ENCODE measurements around the gene MACROH2A2. TPM values are rescaled to one million over a fixed set of nuclear protein-coding genes. Genes with fewer than 3 reads are reported as not detected.

Gene MACROH2A2
- total and polyA plus RNA-seq, 2 experiments from 2014 or later = 11.6 to 16.2 TPM

DNA sequence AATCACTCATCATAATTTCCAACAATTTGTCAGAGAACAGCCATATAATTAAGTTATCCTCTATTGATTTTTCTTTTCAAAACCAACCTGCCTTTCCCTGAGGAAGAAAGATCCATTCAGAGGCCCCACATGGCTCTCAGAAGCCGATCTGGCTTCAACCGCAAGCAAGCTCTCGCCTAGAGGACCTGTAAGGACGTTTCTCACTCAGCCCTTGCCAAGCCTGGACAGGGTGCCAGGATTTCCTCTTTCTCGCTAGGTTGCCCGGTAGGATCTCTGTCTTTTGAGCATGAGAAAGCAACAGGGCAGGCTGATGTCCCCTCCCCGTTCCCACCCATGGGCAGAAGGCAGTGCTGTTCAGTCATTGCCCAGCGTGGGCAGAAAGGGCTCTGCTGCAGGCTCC is 67.0 kb downstream of the MACROH2A2 start:
- Histone ChIP-seq H3K36me3 (ENCODE audit: insufficient read depth) (no peaks in the 10 kb centered on the region), H3K4me3 (no peak overlapping the region), H2AFZ (no peak overlapping the region), H3F3A (replicated peaks; ENCODE audit: low read depth) (no peaks in the 10 kb centered on the region), H3K79me2 (replicated peaks; ENCODE audit: insufficient read depth) (no peaks in the 10 kb centered on the region), H3K27me3 (ENCODE audit: insufficient read depth) (no peaks in the 10 kb centered on the region), H3K4me1 (ENCODE audit: insufficient read depth) (no peaks in the 10 kb centered on the region), H4K20me1 (replicated peaks; ENCODE audit: insufficient read depth) (no peaks in the 10 kb centered on the region), H3K9me2 (ENCODE audit: insufficient read depth) (no peaks in the 10 kb centered on the region), H3K27ac (ENCODE audit: low read depth) (no peak overlapping the region), H3K4me2 (no peak overlapping the region)
- no peak overlapping the region for H3K27ac Mint-ChIP-seq
- H3K9me3 Mint-ChIP-seq = no peaks in the 10 kb centered on the region; the same call in 2 of the 3 replicates
- TF ChIP-seq ZNF331 (CRISPR knock-in tag; IDR thresholded peaks at IDR 0.05; ENCODE audit: low read depth) (no peak), ZNF114 (CRISPR knock-in tag; IDR thresholded peaks at IDR 0.05) (no peak), STAT1 (IDR thresholded peaks at IDR 0.05; ENCODE audit: unreplicated experiment) (no peak), ZNF462 (CRISPR knock-in tag; IDR thresholded peaks at IDR 0.05) (no peak), EZH2 (IDR thresholded peaks at IDR 0.05; ENCODE audit: low read depth, unreplicated experiment) (no peak), POLR2AphosphoS5 (IDR thresholded peaks at IDR 0.05; ENCODE audit: low read depth) (no peak), NANOG (IDR thresholded peaks at IDR 0.05; ENCODE audit: borderline replicate concordance) (no peak), CREB1 (CRISPR knock-in tag; IDR thresholded peaks at IDR 0.05; ENCODE audit: low read depth) (no peak), EZH2phosphoT487 (IDR thresholded peaks at IDR 0.05; ENCODE audit: unreplicated experiment) (no peak), JUNB (IDR thresholded peaks at IDR 0.05; ENCODE audit: unreplicated experiment) (no peak)
- TF ChIP-seq, protein P1, sequence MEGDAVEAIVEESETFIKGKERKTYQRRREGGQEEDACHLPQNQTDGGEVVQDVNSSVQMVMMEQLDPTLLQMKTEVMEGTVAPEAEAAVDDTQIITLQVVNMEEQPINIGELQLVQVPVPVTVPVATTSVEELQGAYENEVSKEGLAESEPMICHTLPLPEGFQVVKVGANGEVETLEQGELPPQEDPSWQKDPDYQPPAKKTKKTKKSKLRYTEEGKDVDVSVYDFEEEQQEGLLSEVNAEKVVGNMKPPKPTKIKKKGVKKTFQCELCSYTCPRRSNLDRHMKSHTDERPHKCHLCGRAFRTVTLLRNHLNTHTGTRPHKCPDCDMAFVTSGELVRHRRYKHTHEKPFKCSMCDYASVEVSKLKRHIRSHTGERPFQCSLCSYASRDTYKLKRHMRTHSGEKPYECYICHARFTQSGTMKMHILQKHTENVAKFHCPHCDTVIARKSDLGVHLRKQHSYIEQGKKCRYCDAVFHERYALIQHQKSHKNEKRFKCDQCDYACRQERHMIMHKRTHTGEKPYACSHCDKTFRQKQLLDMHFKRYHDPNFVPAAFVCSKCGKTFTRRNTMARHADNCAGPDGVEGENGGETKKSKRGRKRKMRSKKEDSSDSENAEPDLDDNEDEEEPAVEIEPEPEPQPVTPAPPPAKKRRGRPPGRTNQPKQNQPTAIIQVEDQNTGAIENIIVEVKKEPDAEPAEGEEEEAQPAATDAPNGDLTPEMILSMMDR (conservative IDR thresholded peaks at IDR 0.05; ENCODE audit: low read depth in 2 of 2) = no peak
- TF ChIP-seq, protein P2, sequence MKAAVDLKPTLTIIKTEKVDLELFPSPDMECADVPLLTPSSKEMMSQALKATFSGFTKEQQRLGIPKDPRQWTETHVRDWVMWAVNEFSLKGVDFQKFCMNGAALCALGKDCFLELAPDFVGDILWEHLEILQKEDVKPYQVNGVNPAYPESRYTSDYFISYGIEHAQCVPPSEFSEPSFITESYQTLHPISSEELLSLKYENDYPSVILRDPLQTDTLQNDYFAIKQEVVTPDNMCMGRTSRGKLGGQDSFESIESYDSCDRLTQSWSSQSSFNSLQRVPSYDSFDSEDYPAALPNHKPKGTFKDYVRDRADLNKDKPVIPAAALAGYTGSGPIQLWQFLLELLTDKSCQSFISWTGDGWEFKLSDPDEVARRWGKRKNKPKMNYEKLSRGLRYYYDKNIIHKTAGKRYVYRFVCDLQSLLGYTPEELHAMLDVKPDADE (IDR thresholded peaks at IDR 0.05) = no peak
- ATAC-seq (no peak), DNase-seq (ENCODE audit: low spot score) (no peak)
- H3K36me3 Mint-ChIP-seq (ENCODE audit: low read depth) = no peaks in the 10 kb centered on the region
- H3K4me3 Mint-ChIP-seq = no peak overlapping the region
- H3K27me3 Mint-ChIP-seq (ENCODE audit: insufficient read depth, low read depth, poor library complexity) = peaks cover 13% of the 10 kb centered on the region
- peaks cover 3% of the 10 kb centered on the region; the same call in 1 of the 3 replicates for H3K4me1 Mint-ChIP-seq

All from GM23338 (cell line).